ENCODE results near the gene MEGF9.
A peak's percentile ranks its signal among the peaks of the same experiment; 100 is the strongest.

DNA sequence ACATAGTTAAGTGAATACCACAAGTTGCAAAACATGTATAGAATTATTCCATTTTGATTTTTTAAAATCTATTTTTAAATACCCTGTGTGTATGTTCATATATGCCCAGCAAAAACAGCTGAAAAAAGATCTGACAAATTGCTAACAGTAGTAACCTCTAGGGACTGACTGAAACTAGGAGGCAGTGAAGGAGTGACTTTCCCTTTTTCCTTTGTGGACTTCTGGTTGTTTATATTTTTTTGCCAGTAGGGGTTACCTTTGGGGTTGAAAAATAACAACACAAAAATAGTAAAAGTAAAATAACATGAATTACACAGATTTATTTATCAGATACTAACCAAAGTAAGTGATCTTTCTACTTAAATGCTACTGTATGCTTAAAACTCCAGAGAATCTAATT is 2.9 kb downstream of the MEGF9 start:
- TF ChIP-seq YY1 (IDR thresholded peaks at IDR 0.05) (no peak), JUND (IDR thresholded peaks at IDR 0.05) (no peak), EGR1 (IDR thresholded peaks at IDR 0.05; ENCODE audit: low read depth in 2 of 2) (no peak), RAD21 (IDR thresholded peaks at IDR 0.05) (peak in 1 of 2 donors; percentile 10)
- TF ChIP-seq, protein P1, sequence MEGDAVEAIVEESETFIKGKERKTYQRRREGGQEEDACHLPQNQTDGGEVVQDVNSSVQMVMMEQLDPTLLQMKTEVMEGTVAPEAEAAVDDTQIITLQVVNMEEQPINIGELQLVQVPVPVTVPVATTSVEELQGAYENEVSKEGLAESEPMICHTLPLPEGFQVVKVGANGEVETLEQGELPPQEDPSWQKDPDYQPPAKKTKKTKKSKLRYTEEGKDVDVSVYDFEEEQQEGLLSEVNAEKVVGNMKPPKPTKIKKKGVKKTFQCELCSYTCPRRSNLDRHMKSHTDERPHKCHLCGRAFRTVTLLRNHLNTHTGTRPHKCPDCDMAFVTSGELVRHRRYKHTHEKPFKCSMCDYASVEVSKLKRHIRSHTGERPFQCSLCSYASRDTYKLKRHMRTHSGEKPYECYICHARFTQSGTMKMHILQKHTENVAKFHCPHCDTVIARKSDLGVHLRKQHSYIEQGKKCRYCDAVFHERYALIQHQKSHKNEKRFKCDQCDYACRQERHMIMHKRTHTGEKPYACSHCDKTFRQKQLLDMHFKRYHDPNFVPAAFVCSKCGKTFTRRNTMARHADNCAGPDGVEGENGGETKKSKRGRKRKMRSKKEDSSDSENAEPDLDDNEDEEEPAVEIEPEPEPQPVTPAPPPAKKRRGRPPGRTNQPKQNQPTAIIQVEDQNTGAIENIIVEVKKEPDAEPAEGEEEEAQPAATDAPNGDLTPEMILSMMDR (IDR thresholded peaks at IDR 0.05; ENCODE audit: low read depth, low read length, missing input control): no peak
- TF ChIP-seq, protein P2, sequence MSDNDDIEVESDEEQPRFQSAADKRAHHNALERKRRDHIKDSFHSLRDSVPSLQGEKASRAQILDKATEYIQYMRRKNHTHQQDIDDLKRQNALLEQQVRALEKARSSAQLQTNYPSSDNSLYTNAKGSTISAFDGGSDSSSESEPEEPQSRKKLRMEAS (IDR thresholded peaks at IDR 0.05): no peak
- TF ChIP-seq, protein P3, sequence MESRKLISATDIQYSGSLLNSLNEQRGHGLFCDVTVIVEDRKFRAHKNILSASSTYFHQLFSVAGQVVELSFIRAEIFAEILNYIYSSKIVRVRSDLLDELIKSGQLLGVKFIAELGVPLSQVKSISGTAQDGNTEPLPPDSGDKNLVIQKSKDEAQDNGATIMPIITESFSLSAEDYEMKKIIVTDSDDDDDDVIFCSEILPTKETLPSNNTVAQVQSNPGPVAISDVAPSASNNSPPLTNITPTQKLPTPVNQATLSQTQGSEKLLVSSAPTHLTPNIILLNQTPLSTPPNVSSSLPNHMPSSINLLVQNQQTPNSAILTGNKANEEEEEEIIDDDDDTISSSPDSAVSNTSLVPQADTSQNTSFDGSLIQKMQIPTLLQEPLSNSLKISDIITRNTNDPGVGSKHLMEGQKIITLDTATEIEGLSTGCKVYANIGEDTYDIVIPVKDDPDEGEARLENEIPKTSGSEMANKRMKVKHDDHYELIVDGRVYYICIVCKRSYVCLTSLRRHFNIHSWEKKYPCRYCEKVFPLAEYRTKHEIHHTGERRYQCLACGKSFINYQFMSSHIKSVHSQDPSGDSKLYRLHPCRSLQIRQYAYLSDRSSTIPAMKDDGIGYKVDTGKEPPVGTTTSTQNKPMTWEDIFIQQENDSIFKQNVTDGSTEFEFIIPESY (IDR thresholded peaks at IDR 0.05): no peak
